Measurements from ENCODE around the gene TNK2. TPM values are rescaled to one million over a fixed set of nuclear protein-coding genes. Genes with fewer than 3 reads are reported as not detected.

TNK2 gene
- total RNA-seq, 1 donor from 2014 or later = 39.1 TPM

DNA sequence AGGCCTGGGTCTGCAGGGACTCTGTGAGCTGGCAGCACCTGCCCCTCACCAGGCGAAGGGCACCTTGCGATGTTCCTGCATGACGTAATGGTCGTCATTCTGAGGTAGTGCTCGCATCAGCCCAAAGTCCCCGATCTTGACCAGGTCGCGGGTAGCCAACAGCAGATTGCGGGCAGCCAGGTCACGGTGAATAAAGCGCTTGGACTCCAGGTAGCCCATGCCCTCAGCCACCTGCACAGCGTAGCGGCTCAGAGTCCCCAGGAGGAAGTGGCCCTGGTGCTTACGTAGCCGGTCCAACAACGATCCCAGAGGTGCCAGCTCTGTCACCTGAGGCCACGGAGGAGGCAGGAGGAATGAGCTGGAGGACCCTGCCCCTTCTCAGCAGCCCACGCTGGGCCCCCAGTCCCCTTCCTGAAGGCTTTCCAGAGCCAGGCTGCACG lies 26.3 kb downstream of the TNK2 start:
- Mint-ChIP-seq H3K4me3 (ENCODE audit: unreplicated experiment) (no peak overlapping the region), H3K9me3 (ENCODE audit: unreplicated experiment) (no peaks in the 10 kb centered on the region), H3K27ac (ENCODE audit: unreplicated experiment) (no peak overlapping the region), H3K4me1 (ENCODE audit: low read depth, unreplicated experiment) (peaks cover 20% of the 10 kb centered on the region), H3K36me3 (ENCODE audit: low read depth, unreplicated experiment) (peaks cover 15% of the 10 kb centered on the region), H3K27me3 (ENCODE audit: low read depth, unreplicated experiment) (no peaks in the 10 kb centered on the region)
- no peak for DNase-seq (ENCODE audit: low read depth)
- Histone ChIP-seq H3K4me3 (ENCODE audit: insufficient read depth, low read depth, low read length) (no peak overlapping the region), H2AFZ (ENCODE audit: low read depth, low read length) (no peak overlapping the region), H3K36me3 (ENCODE audit: insufficient read depth, low read length) (peaks cover 2% of the 10 kb centered on the region), H3K27me3 (ENCODE audit: insufficient read depth, low read length) (no peaks in the 10 kb centered on the region), H3K9ac (ENCODE audit: low read length) (no peak overlapping the region), H3K27ac (ENCODE audit: low read depth, low read length) (no peak overlapping the region), H3K4me2 (ENCODE audit: low read length) (no peak overlapping the region), H3K9me3 (ENCODE audit: insufficient read depth, low read depth, low read length) (no peaks in the 10 kb centered on the region), H3K4me1 (ENCODE audit: insufficient read depth, low read length) (peaks cover 23% of the 10 kb centered on the region), H3K79me2 (ENCODE audit: insufficient read depth, low read length) (peaks cover 8% of the 10 kb centered on the region), H4K20me1 (ENCODE audit: insufficient read depth, low read length) (peaks cover 13% of the 10 kb centered on the region)
- FAIRE-seq = no peak
- TF ChIP-seq EZH2 (IDR thresholded peaks at IDR 0.05; ENCODE audit: insufficient read depth, low read length) = no peak
- TF ChIP-seq, protein P1, sequence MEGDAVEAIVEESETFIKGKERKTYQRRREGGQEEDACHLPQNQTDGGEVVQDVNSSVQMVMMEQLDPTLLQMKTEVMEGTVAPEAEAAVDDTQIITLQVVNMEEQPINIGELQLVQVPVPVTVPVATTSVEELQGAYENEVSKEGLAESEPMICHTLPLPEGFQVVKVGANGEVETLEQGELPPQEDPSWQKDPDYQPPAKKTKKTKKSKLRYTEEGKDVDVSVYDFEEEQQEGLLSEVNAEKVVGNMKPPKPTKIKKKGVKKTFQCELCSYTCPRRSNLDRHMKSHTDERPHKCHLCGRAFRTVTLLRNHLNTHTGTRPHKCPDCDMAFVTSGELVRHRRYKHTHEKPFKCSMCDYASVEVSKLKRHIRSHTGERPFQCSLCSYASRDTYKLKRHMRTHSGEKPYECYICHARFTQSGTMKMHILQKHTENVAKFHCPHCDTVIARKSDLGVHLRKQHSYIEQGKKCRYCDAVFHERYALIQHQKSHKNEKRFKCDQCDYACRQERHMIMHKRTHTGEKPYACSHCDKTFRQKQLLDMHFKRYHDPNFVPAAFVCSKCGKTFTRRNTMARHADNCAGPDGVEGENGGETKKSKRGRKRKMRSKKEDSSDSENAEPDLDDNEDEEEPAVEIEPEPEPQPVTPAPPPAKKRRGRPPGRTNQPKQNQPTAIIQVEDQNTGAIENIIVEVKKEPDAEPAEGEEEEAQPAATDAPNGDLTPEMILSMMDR (IDR thresholded peaks at IDR 0.05; ENCODE audit: insufficient read depth, low read depth, low read length) = no peak

DNA sequence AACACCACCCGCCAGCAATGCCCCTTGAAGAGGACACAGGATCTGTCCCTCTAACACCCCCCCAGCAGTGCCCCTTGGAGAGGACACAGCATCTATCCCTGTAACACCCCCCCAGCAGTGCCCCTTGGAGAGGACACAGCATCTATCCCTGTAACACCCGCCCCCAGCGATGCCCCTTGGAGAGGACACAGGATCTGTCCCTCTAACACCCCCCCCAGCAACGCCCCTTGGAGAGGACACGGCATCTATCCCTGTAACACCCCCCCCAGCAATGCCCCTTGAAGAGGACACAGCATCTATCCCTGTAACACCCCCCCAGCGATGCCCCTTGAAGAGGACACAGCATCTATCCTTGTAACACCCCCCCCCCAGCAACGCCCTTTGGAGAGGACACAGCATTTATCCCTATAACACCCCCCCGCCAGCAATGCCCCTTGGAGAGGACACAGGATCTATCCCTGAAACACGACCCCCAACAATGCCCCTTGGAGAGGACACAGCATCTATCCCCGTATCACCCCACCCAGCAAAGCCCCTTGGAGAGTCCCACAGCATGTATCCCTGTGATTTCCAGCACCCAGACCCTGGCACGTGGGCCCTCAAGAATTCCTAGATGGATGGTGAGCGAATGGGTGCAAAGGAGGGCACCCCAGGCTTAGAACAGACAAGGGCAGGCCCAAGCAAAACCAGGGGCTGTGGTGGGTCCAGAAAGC lies 26.9 kb downstream of the TNK2 start:
- Histone ChIP-seq H3K4me1 (ENCODE audit: insufficient read depth, low read length) (peaks cover 20% of the 10 kb centered on the region), H3K27me3 (ENCODE audit: insufficient read depth, low read length) (no peaks in the 10 kb centered on the region), H3K36me3 (ENCODE audit: insufficient read depth, low read length) (peaks cover 2% of the 10 kb centered on the region), H3K9me3 (ENCODE audit: insufficient read depth, low read depth, low read length) (no peaks in the 10 kb centered on the region), H3K4me3 (ENCODE audit: insufficient read depth, low read depth, low read length) (no peak overlapping the region), H4K20me1 (ENCODE audit: insufficient read depth, low read length) (peaks cover 15% of the 10 kb centered on the region), H2AFZ (ENCODE audit: low read depth, low read length) (no peak overlapping the region), H3K79me2 (ENCODE audit: insufficient read depth, low read length) (peaks cover 8% of the 10 kb centered on the region), H3K27ac (ENCODE audit: low read depth, low read length) (no peak overlapping the region), H3K4me2 (ENCODE audit: low read length) (no peak overlapping the region), H3K9ac (ENCODE audit: low read length) (no peak overlapping the region)
- Mint-ChIP-seq H3K27me3 (ENCODE audit: low read depth, unreplicated experiment) (no peaks in the 10 kb centered on the region), H3K4me1 (ENCODE audit: low read depth, unreplicated experiment) (peaks cover 18% of the 10 kb centered on the region), H3K36me3 (ENCODE audit: low read depth, unreplicated experiment) (peaks cover 16% of the 10 kb centered on the region), H3K27ac (ENCODE audit: unreplicated experiment) (no peak overlapping the region), H3K9me3 (ENCODE audit: unreplicated experiment) (no peaks in the 10 kb centered on the region), H3K4me3 (ENCODE audit: unreplicated experiment) (no peak overlapping the region)
- FAIRE-seq (no peak), DNase-seq (ENCODE audit: low read depth) (no peak)
- no peak for TF ChIP-seq EZH2 (IDR thresholded peaks at IDR 0.05; ENCODE audit: insufficient read depth, low read length)
- TF ChIP-seq, protein P1 (IDR thresholded peaks at IDR 0.05; ENCODE audit: insufficient read depth, low read depth, low read length) = no peak

DNA sequence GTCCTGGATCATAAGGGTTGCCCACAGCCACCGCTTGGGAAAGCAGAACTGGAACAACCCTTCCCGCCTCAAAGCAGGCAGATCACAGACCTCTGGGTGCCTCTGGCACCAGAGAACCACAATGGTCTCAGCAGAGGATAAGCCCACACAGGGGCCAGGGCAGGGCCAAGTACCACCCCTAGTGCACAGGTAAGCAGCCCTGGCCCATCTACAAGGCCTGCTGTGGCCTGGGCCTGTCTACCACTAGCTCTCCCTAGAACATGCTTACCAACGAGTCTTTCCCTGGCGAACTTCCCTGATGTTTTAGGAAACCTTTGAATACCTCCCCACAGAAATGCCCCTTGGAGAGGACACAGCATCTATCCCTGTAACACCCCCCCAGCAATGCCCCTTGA lies 28.3 kb downstream of the TNK2 start:
- no peak overlapping the region for H3K4me3 ChIP-seq (ENCODE audit: insufficient read depth, low read depth, low read length)
- peaks cover 6% of the 10 kb centered on the region for H3K4me1 ChIP-seq (ENCODE audit: insufficient read depth, low read length)
- no peak for TF ChIP-seq EZH2 (IDR thresholded peaks at IDR 0.05; ENCODE audit: insufficient read depth, low read length)
- TF ChIP-seq, protein P1 (IDR thresholded peaks at IDR 0.05; ENCODE audit: insufficient read depth, low read depth, low read length) = no peak
- Mint-ChIP-seq H3K27me3 (ENCODE audit: low read depth, unreplicated experiment) (no peaks in the 10 kb centered on the region), H3K4me3 (ENCODE audit: unreplicated experiment) (no peak overlapping the region), H3K27ac (ENCODE audit: unreplicated experiment) (no peak overlapping the region), H3K36me3 (ENCODE audit: low read depth, unreplicated experiment) (peaks cover 16% of the 10 kb centered on the region), H3K9me3 (ENCODE audit: unreplicated experiment) (no peaks in the 10 kb centered on the region), H3K4me1 (ENCODE audit: low read depth, unreplicated experiment) (peaks cover 10% of the 10 kb centered on the region)
- H3K27me3 ChIP-seq (ENCODE audit: insufficient read depth, low read length) = no peaks in the 10 kb centered on the region
- no peak overlapping the region for H3K4me2 ChIP-seq (ENCODE audit: low read length)
- H2AFZ ChIP-seq (ENCODE audit: low read depth, low read length) = no peak overlapping the region
- no peak overlapping the region for H3K9ac ChIP-seq (ENCODE audit: low read length)
- DNase-seq (ENCODE audit: low read depth) (no peak), FAIRE-seq (no peak)
- H3K36me3 ChIP-seq (ENCODE audit: insufficient read depth, low read length) = peaks cover 2% of the 10 kb centered on the region
- H3K27ac ChIP-seq (ENCODE audit: low read depth, low read length) = no peak overlapping the region
- peaks cover 7% of the 10 kb centered on the region for H3K79me2 ChIP-seq (ENCODE audit: insufficient read depth, low read length)
- H3K9me3 ChIP-seq (ENCODE audit: insufficient read depth, low read depth, low read length) = no peaks in the 10 kb centered on the region
- H4K20me1 ChIP-seq (ENCODE audit: insufficient read depth, low read length) = peaks cover 15% of the 10 kb centered on the region
